Endometrium (tissue), 2 donors: ENCODE data around the gene GREB1L.

Experiments
- FAIRE-seq: peaks from 2 replicates; lab custom pipeline; 2012; peaks lifted over from hg19 to GRCh38; lab: Jason Lieb, UNC
- donor health status: control.
- donor health status: control.

The GREB1L gene

DNA sequence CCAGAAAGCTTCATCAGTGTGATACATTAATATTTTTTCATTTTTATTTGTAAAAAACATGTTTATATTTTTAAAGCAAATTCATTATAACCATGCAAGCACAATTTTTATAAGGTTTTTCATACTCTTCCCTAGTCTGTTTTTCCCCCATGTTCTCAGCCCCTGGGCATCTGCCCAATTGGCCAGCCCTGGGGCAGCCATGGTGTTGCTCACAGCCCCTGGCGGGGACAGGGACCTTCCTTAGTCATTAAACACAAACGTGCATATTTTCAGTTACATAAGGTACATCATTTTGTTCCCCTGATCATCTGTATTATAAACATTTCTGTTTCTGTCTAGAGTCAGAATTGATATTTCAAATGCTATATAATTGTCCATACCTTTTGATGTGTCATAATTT lies 208.5 kb downstream of the GREB1L start:
- no peak for FAIRE-seq

GRCh38 chr18:21450913-21451312 lies 208.9 kb downstream of the GREB1L start:
- FAIRE-seq = no peak

GRCh38 chr18:21451851-21452250 lies 209.8 kb downstream of the GREB1L start:
- FAIRE-seq = no peak

- no peak for FAIRE-seq
These were observed 210.3 kb downstream of the GREB1L start for GRCh38 chr18:21452276-21452780.

DNA sequence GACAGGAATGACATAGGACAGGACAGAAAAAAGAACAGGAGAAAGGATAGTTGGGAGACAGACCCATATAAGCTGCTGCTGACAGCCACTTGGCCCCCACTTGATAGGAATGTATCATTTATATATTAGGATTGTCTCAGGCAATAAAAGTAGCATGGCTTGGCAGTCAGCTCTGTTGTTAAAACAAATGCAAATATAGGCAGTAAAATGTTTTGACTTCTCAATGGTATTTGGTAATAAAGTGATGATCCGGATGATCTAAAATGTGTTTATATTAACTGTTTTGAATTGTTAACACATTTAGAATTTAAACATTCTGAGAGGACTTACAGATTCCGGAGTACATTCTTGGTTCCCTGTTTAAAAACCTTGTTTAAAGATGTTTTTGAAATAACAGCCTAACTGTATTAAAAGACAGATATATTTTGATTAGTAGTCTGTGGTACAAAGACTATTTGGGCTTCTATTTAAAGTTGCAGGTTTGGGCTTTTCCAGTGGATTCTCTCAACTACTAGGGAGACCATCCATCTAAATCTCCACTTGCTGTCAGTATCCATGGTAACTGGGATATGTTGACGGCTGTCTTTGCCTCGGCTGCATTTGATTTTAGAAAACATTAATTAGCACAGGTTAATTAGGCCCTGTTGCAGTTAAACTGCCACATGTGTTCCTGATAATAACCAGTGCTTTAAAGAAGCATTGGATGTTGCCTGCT lies 210.9 kb downstream of the GREB1L start:
- FAIRE-seq = peak; percentile 98

DNA sequence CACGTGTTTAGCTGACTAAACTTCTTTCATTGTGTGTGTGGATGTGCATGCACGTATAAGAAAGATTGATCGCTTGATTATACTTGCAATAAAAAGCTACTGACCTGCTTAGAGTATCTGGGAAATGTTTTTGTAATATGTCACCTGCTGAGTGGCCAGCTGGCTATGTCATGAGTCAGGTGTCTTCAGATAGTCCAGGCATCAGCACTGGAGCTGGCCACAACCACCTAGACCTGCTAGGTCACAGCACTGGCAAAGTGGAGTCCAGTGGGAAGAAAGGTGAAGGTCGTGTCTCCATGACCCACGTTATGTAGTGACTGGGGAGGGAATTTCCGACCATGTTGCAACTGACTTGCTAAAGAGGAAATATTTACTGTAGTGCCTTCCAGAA lies 211.5 kb downstream of the GREB1L start:
- FAIRE-seq = no peak

DNA sequence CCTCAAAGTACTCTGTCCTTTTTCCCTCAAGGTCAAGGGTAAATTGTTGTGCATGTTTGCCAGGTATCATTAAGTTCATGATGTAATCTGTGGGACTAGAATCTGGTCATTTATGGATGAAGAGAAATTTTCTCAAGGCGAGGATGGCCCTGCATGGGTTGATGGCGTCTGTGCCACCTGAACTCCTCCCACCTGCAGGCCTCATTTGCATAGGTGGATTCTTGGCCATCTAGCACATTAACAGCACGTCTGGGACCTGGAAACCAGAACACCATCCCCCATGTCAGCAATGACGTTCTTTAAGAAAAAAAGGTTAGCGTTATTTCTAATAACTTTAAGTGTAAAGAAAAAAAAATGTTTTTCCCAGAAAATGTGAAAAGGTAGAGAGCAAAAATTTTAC lies 212.7 kb downstream of the GREB1L start:
- FAIRE-seq = no peak

DNA sequence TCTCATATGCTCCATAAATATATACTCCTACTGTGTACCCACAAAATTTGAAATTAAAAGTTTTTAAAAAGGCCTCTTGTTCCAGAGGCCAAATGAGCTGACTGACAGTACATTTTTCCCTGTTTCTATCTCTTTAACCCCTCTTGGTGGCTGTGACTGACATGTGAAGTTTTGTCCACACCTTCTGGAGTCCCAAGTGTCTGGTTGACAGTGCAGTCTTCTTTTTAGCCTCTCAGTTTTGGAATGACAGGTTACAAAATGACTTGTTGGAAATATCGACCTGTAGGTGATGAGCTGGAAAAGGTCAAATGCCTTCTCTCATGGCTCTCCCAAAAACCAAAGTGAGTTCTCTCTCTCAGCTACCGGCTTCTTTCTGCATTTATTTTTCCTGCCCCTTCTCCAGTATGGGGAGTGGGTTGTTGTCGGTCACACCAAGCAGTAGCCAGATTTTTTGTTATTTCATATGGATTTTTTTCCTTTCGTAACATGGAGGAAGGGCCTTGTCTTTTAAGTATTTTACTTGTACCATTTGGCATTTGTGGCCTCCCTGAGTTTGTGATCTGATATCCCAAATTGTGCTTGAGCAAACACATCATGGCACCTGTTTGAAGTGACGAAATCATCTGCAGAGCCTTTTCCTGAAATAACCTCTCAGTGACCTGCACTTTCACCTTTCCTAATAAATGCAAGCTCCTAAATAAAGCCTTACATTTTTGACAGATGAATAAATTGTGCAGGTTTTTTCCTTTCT lies 214.6 kb downstream of the GREB1L start:
- no peak for FAIRE-seq

GRCh38 chr18:21457179-21457535 lies 215.1 kb downstream of the GREB1L start:
- FAIRE-seq = no peak

DNA sequence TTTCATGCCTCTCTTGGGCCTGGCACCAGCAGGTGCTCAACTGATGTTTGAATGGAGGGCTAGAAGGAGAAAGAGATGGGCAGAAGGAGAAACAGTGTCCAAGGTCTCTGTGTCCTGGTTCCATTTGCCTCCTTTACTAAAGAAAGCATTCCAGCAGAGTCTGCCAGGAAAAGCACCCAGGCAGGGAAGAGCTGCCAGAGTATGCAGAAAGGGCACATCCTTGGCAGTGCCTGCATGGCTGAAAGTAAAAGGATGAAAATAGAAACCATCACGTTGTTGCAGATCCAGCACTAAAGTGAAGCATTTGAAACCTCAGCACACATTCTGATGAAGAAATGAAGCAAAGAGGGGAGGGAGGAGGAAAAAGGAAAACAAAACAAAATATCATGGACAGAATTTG lies 216.3 kb downstream of the GREB1L start:
- FAIRE-seq = no peak

GRCh38 chr18:21458788-21459187 lies 216.8 kb downstream of the GREB1L start:
- no peak for FAIRE-seq

- no peak for FAIRE-seq
These were observed 217.8 kb downstream of the GREB1L start for GRCh38 chr18:21459706-21460286.

DNA sequence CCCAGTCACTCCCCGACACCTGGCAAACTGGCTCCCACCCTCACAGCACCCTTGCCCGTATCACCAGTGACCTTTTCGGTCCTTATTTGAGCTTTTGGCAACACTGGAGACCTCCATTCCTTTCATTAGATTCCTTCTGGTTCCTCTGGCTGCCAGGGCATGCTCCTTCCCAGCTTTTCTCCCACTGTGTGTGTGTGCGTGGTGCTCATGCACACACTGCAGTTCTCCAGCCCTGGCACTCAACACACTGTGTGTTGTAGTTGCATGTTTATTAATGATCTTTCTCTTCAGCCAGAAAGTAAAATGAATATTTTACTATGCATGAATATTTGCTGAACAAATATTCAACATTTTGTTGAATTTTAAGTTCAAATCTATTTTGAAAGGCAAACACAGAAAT lies 219.4 kb downstream of the GREB1L start:
- FAIRE-seq = no peak

GRCh38 chr18:21463718-21464117 lies 221.7 kb downstream of the GREB1L start:
- FAIRE-seq = no peak

DNA sequence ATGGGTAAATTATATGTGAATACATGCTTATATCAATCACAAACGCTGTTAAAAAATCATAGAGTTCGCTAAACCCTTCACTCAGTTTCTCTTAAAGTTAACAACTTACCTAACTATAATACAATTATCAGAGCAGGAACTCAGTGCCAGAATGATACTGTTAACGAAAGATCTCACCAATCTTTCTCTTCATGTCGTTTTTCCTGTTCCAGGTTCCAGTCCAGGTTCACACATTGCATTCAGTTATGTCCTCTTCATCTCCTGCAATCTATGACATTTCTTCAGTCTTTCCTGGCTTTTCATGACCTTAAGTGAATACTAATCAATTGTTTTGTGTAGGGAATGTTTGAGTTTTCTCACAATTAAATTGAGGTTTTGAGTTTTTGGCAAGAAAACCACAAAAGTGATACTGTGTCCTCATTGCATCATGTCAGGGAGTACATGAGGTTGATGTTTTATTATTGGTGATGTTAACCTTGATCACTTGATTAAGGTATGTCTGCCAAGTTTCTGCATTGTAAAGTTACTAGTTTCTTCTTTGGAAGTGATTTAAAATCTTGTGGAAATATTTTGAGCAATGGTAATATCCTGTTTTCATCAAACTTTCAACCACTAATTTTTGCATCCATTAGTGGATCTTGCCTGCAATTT lies 226.6 kb downstream of the GREB1L start:
- FAIRE-seq = no peak

DNA sequence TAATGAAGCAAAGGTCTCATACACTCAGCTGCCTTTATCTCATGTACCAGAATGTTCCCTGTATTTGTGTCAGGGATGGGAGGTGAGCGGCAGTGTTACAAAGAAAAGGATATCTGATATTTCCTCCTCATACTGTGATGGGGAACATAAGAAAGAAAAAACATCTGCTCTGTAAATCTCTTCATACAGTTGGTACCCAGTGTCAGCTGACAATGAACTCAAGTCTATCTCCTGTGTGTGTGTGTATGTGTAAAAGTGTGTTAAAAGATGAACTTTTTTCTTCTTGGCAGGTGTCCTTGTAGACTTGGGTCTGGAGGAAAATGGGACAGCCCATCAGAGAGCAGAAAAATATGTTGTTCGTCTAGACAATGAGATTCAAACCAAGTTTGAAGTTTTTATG lies 230.7 kb downstream of the GREB1L start:
- FAIRE-seq = no peak

DNA sequence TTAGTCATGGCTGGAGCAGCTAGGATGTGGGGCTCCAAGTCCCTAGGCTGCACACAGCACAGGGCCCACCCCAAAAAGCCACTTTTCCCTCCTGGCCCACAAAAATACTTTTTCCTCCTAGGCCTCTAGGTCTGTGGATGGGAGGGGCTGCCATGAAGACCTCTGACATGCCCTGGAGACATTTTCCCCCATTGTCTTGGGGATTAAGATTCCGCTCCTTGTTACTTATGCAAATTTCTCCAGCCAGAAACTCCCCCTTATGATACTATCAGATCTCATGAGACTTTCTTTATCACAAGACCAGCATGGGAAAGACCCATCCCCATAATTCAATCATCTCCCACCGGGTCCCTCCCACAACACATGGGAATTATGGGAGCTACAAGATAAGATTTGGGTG lies 232.6 kb downstream of the GREB1L start:
- no peak for FAIRE-seq

DNA sequence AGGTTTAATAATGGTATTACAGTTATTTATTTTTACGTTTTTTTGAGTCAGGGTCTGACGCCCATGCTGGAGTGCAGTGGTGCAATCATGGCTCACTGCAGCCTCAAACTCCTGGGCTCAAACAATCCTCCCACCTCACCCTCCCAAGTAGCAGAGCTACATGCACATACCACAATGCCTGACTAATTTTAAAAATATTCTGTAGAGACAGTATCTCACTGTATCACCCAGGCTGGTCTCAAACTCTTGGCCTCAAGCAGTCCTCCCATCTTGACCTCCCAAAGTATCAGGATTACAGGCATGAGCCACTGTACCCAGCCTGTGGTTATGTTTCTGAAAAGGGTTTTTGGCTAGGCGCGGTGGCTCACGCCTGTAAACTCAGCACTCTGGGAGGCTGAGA lies 237.7 kb downstream of the GREB1L start:
- no peak for FAIRE-seq

GRCh38 chr18:21481739-21482138 lies 239.7 kb downstream of the GREB1L start:
- no peak for FAIRE-seq

GRCh38 chr18:21483051-21483450 lies 241.0 kb downstream of the GREB1L start:
- no peak for FAIRE-seq

DNA sequence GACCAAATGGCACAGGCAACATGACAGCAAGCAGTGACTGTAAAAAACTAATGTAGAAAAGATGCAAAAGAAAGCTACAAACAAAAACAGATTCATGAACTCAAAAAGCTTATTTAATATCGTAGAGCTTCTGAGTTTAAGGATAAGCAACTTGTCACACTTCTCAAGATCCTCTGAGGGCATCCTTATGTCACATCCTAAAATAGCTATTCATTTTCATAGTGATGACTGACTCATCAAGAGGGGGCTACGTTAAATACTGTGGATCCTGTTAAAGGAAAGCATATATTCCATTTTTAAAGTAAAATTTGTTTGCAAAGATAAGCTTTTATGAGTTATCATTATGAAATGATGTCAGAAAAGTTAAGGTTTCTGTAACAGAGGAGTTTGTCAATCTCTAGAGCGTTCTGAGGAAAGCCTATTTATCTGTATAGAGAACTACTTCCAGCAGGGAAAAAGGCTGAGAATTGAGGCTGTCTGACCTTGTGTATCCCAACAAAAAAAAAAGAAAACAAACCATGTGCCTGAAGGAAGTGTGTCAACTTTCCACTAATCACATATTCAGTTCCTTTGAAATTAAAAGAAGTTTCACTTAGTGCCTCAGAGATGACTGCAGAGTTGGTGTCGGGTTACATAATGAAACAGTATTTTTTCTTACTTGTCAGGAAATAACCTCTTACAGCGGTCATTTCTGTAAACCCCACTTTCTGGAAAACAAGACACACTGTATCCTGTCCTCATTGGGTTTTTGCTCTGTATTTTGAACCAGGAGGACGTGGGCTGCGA lies 243.0 kb downstream of the GREB1L start:
- FAIRE-seq = no peak

- FAIRE-seq = no peak
These were observed 244.9 kb downstream of the GREB1L start for GRCh38 chr18:21486905-21487437.
